ENCODE results near the gene PHTF2. TPM values are rescaled to one million over a fixed set of nuclear protein-coding genes. Genes with fewer than 3 reads are reported as not detected.

The PHTF2 gene
- total RNA-seq, 1 donor from 2014 or later = 22.3 TPM

Other genes starting within 250 kb of the PHTF2 start
- gene RSBN1L, start 102.3 kb upstream of the PHTF2 start, total RNA-seq = 10.1 TPM
- 8.1 TPM for gene TMEM60, start 339 bp upstream of the PHTF2 start, total RNA-seq